RWPE2 (cell line): ENCODE data around the gene ZBTB2.

Source experiments
- ATAC-seq: fragments of 200-7000 bp; cut with Tn5 transposase; 3 replicates; pipeline ENCODE4 v1.9.1; 2021; ENCODE audit warnings: low read depth
- DNase-seq: peaks from one replicate; pipeline ENCODE4 v3.0.0-alpha.2; 2020; ENCODE audit warnings: low spot score
- H3K27ac ChIP-seq: fragments of 450-650 bp; 2 replicates; pipeline ENCODE4 v1.5.1; 2017; ENCODE audit warnings: mild to moderate bottlenecking; ENCODE audit not compliant: poor library complexity, severe bottlenecking
- H3K27me3 ChIP-seq: fragments of 250-450 bp; sonication (Bioruptor Pico); 2 replicates; pipeline ENCODE4 v1.5.1; 2021; ENCODE audit warnings: mild to moderate bottlenecking, moderate library complexity; ENCODE audit not compliant: insufficient read depth, poor library complexity, severe bottlenecking
- H3K36me3 ChIP-seq: fragments of 250-450 bp; sonication (Bioruptor Pico); 2 replicates; pipeline ENCODE4 v1.5.1; 2020; ENCODE audit warnings: low read depth, mild to moderate bottlenecking, moderate library complexity
- H3K4me1 ChIP-seq: fragments of 250-450 bp; sonication (Bioruptor Pico); 2 replicates; pipeline ENCODE4 v1.5.1; 2021; ENCODE audit warnings: mild to moderate bottlenecking, moderate library complexity; ENCODE audit not compliant: insufficient read depth, poor library complexity, severe bottlenecking
- H3K4me3 ChIP-seq: fragments of 250-450 bp; sonication (Bioruptor Pico); 2 replicates; pipeline ENCODE4 v1.5.1; 2021; ENCODE audit warnings: mild to moderate bottlenecking, moderate library complexity; ENCODE audit not compliant: severe bottlenecking
- H3K9me3 ChIP-seq: fragments of 250-450 bp; sonication (Bioruptor Pico); 2 replicates; pipeline ENCODE4 v1.5.1; 2021; ENCODE audit warnings: mild to moderate bottlenecking, moderate library complexity; ENCODE audit not compliant: severe bottlenecking
- TF ChIP-seq, protein P1 (sequence below): fragments of 450-650 bp; IDR thresholded peaks from one replicate; pipeline ENCODE4 v1.5.1; 2017; ENCODE audit warnings: mild to moderate bottlenecking, moderate library complexity; ENCODE audit not compliant: poor library complexity, severe bottlenecking

Gene ZBTB2

DNA sequence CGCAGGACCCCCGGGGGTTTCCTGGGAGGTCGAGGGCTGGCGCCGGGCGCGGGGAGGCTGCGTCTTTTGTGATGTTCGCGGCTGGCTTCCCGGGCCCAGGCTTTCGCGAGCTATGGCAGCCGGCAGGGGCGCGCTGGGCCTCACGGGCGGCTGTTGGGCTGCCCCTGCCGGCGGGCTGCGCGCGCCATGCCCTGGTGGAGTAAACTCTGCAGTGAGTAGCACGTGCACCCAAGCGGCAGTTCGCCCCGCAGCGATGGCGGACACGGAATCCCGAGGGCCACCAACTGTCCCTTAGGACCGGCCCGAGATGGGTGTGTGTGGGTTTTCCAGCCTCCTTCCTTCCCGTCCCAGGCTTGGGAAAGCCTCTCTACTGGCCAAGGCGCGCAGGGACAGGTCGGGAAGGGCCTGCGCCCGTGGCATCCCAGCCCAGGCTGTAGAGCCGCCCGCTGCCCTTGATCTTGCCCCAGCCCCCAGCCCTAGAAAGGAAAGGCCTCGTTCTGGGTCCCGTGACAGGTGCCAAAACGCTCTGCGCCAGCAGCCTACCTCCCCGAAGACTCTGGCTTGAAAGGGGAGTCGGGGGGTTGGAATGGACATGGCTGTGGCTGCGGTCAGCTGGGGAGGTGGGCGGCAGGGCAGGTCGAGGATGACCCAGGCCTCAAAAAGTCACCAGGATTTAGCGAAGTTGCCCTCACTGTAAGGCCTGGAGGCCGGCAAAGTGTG is 49.7 kb downstream of the ZBTB2 start:
- no peaks in the 10 kb centered on the region for H3K27me3 ChIP-seq
- no peaks in the 10 kb centered on the region for H3K36me3 ChIP-seq
- TF ChIP-seq, protein P1, sequence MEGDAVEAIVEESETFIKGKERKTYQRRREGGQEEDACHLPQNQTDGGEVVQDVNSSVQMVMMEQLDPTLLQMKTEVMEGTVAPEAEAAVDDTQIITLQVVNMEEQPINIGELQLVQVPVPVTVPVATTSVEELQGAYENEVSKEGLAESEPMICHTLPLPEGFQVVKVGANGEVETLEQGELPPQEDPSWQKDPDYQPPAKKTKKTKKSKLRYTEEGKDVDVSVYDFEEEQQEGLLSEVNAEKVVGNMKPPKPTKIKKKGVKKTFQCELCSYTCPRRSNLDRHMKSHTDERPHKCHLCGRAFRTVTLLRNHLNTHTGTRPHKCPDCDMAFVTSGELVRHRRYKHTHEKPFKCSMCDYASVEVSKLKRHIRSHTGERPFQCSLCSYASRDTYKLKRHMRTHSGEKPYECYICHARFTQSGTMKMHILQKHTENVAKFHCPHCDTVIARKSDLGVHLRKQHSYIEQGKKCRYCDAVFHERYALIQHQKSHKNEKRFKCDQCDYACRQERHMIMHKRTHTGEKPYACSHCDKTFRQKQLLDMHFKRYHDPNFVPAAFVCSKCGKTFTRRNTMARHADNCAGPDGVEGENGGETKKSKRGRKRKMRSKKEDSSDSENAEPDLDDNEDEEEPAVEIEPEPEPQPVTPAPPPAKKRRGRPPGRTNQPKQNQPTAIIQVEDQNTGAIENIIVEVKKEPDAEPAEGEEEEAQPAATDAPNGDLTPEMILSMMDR, result no peak

DNA sequence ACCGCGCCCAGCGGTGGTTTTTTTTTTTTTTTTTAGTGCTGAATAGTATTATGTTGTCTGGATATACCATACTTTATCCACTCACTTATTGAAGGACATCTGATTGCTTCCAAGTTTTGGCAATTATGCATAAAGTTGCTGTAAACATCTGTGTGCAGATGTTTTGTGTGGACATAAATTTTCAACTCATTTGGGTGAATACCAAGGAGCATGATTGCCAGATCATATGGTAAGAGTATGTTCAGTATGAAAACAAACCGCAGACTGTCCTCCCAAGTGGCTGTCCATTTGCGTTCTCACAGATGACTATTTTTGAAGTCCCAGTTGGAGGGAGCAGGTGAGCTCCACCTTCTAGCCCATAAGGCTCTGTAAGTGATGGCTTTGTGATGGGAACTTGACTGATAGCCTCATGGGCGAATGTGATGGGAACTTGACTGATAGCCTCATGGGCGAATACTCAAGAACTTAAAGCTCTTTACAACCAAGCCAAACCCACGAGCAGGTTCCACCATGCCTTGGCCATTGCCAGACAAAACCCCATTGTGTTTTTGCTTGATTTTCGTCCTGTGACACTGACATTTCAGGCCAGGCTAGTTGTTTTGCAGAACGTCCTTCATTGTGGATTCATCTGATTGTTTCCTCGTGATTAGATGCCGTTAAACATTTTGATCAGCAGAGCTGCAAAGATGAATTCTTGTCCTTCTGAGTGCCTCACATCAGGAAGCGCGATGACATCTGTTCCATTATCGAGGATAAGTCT is 51.0 kb downstream of the ZBTB2 start:
- no peaks in the 10 kb centered on the region for H3K27me3 ChIP-seq
- ATAC-seq, result no peak
- no peak for DNase-seq
- no peak overlapping the region for H3K27ac ChIP-seq
- no peaks in the 10 kb centered on the region for H3K4me1 ChIP-seq
- no peaks in the 10 kb centered on the region for H3K9me3 ChIP-seq
- no peaks in the 10 kb centered on the region for H3K36me3 ChIP-seq
- H3K4me3 ChIP-seq, result no peak overlapping the region
- TF ChIP-seq, protein P1, result no peak

More for the DNA sequence above, 49.7 kb downstream of the ZBTB2 start:
- Histone ChIP-seq H3K27ac (no peak overlapping the region), H3K4me1 (no peaks in the 10 kb centered on the region), H3K4me3 (no peak overlapping the region), H3K9me3 (no peaks in the 10 kb centered on the region)
- DNase-seq, result no peak
- no peak for ATAC-seq

DNA sequence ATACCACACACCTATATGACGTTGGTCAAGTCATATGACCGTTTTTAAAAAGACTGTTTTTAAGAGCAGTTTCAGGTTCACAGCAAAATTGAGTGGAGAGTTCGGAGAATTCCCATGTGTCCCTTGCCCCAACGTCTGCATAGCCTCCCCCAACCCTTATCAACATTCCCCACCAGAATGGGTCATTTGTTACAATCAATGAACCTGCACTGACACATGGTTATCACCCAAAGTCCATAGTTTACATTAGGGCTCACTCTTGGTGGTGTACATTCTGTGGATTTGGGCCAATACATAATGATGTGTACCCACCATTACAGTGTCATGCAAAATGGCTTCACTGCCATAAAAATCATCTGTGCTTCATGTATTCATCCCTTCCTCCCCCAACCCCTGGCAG is 52.0 kb downstream of the ZBTB2 start:
- H3K4me3 ChIP-seq, result no peak overlapping the region
- H3K27me3 ChIP-seq, result no peaks in the 10 kb centered on the region
- TF ChIP-seq, protein P1, result no peak
- H3K9me3 ChIP-seq, result no peaks in the 10 kb centered on the region
- no peak for ATAC-seq
- no peaks in the 10 kb centered on the region for H3K36me3 ChIP-seq
- no peaks in the 10 kb centered on the region for H3K4me1 ChIP-seq
- DNase-seq, result no peak
- H3K27ac ChIP-seq, result no peak overlapping the region

DNA sequence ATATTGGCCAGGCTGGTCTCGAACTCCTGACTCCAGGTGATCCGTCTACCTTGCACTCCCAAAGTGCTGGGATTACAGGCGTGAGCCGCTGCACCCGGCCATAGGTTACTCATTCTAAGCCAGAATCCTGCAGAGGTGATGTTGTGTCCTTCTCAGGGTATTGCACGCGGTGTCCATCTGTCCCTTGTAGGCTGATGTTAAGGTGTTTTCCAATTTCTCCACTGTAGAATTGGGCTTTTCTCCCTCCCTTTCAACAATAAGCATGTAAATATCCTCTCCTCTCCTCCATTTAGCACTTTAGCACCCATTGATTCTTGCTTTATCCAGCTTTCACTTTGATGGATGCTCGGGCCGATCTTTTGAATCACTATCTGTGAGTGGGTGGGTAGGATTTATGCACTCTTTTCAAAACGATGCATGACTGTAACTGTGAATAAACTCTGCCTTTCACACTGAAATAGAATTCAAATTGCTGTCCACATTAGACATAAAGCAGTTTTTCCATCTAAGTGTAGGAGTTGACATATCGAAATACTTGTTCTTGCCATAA is 52.6 kb downstream of the ZBTB2 start:
- no peaks in the 10 kb centered on the region for H3K9me3 ChIP-seq
- H3K4me1 ChIP-seq, result no peaks in the 10 kb centered on the region
- no peaks in the 10 kb centered on the region for H3K27me3 ChIP-seq
- no peaks in the 10 kb centered on the region for H3K36me3 ChIP-seq
- ATAC-seq (no peak), DNase-seq (no peak)
- no peak overlapping the region for H3K27ac ChIP-seq
- TF ChIP-seq, protein P1, result no peak
- no peak overlapping the region for H3K4me3 ChIP-seq

DNA sequence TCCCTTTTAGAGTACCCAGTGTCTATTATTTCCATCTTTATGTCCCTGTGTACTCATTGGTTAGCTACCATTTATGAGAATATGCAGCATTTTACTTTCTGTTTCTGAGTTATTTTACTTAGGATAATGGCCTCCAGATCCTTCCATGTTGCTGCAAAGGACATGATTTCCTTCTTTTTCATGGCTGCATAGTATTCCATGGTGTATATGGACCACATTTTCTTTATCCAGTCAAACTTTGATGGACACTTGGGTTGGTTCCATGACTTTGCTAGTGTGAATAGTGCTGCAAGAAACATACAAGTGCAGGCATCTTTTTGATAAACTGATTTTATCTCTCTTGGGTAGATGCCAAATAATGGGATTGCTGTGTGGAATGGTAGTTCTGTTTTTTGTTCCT is 55.4 kb downstream of the ZBTB2 start:
- no peaks in the 10 kb centered on the region for H3K27me3 ChIP-seq
- no peak overlapping the region for H3K4me3 ChIP-seq
- H3K27ac ChIP-seq, result no peak overlapping the region
- DNase-seq (no peak), ATAC-seq (no peak)
- TF ChIP-seq, protein P1, result no peak
- no peaks in the 10 kb centered on the region for H3K4me1 ChIP-seq
- H3K36me3 ChIP-seq, result no peaks in the 10 kb centered on the region
- H3K9me3 ChIP-seq, result no peaks in the 10 kb centered on the region
